ENCODE data around the gene HBG1.

DNA sequence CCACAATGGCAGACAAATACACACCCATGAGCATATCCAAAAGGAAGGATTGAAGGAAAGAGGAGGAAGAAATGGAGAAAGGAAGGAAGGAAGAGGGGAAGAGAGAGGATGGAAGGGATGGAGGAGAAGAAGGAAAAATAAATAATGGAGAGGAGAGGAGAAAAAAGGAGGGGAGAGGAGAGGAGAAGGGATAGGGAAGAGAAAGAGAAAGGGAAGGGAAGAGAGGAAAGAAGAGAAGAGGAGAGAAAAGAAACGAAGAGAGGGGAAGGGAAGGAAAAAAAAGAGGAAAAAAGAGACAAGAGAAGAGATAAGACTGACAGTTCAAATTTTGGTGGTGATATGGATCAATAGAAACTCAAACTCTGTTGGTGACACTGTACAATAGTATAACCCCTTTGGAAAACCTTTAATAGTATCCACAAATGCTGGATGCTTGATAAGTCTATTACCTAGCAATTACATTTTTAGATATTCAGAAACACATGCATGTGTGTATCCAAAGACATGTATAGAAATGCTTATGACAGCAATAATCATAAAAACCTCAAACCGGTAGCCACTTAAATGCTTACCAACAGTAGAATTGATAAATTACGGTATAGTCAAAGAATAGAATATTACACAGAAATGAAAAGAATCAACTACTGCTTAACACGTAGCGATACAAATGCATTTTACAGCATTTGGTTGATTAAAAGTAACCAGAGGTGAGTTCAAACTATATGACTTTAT lies 14.1 kb downstream of the HBG1 start:
- TF ChIP-seq, protein P1, sequence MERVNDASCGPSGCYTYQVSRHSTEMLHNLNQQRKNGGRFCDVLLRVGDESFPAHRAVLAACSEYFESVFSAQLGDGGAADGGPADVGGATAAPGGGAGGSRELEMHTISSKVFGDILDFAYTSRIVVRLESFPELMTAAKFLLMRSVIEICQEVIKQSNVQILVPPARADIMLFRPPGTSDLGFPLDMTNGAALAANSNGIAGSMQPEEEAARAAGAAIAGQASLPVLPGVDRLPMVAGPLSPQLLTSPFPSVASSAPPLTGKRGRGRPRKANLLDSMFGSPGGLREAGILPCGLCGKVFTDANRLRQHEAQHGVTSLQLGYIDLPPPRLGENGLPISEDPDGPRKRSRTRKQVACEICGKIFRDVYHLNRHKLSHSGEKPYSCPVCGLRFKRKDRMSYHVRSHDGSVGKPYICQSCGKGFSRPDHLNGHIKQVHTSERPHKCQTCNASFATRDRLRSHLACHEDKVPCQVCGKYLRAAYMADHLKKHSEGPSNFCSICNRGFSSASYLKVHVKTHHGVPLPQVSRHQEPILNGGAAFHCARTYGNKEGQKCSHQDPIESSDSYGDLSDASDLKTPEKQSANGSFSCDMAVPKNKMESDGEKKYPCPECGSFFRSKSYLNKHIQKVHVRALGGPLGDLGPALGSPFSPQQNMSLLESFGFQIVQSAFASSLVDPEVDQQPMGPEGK (CRISPR knock-in tag; IDR thresholded peaks at IDR 0.05; ENCODE audit: borderline replicate concordance): no peak
- TF ChIP-seq, protein P2, sequence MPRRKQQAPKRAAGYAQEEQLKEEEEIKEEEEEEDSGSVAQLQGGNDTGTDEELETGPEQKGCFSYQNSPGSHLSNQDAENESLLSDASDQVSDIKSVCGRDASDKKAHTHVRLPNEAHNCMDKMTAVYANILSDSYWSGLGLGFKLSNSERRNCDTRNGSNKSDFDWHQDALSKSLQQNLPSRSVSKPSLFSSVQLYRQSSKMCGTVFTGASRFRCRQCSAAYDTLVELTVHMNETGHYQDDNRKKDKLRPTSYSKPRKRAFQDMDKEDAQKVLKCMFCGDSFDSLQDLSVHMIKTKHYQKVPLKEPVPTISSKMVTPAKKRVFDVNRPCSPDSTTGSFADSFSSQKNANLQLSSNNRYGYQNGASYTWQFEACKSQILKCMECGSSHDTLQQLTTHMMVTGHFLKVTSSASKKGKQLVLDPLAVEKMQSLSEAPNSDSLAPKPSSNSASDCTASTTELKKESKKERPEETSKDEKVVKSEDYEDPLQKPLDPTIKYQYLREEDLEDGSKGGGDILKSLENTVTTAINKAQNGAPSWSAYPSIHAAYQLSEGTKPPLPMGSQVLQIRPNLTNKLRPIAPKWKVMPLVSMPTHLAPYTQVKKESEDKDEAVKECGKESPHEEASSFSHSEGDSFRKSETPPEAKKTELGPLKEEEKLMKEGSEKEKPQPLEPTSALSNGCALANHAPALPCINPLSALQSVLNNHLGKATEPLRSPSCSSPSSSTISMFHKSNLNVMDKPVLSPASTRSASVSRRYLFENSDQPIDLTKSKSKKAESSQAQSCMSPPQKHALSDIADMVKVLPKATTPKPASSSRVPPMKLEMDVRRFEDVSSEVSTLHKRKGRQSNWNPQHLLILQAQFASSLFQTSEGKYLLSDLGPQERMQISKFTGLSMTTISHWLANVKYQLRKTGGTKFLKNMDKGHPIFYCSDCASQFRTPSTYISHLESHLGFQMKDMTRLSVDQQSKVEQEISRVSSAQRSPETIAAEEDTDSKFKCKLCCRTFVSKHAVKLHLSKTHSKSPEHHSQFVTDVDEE (CRISPR knock-in tag; IDR thresholded peaks at IDR 0.05): no peak
- no peak for TF ChIP-seq OSR1 (CRISPR knock-in tag; IDR thresholded peaks at IDR 0.05)
- TF ChIP-seq, protein P3, sequence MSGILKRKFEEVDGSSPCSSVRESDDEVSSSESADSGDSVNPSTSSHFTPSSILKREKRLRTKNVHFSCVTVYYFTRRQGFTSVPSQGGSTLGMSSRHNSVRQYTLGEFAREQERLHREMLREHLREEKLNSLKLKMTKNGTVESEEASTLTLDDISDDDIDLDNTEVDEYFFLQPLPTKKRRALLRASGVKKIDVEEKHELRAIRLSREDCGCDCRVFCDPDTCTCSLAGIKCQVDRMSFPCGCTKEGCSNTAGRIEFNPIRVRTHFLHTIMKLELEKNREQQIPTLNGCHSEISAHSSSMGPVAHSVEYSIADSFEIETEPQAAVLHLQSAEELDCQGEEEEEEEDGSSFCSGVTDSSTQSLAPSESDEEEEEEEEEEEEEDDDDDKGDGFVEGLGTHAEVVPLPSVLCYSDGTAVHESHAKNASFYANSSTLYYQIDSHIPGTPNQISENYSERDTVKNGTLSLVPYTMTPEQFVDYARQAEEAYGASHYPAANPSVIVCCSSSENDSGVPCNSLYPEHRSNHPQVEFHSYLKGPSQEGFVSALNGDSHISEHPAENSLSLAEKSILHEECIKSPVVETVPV (CRISPR knock-in tag; IDR thresholded peaks at IDR 0.05): no peak
- no peak for TF ChIP-seq RARB (CRISPR knock-in tag; IDR thresholded peaks at IDR 0.05)
- TF ChIP-seq ZNF565 (CRISPR knock-in tag; conservative IDR thresholded peaks at IDR 0.05; ENCODE audit: low read depth): no peak
- no peak for TF ChIP-seq CSDC2 (CRISPR knock-in tag; IDR thresholded peaks at IDR 0.05)
- TF ChIP-seq ISL1 (CRISPR knock-in tag; IDR thresholded peaks at IDR 0.05): no peak
- TF ChIP-seq ZFP30 (CRISPR knock-in tag; IDR thresholded peaks at IDR 0.05): no peak
- TF ChIP-seq ARNTL (CRISPR knock-in tag; IDR thresholded peaks at IDR 0.05; ENCODE audit: borderline replicate concordance, low read depth): no peak

Data from SK-N-SH treated with all-trans-retinoic acid at 6 μM for 48 hours (cell line).